GM12878 (cell line): ENCODE results near the gene PIK3R4. TPM values are rescaled to one million over a fixed set of nuclear protein-coding genes. Genes with fewer than 3 reads are reported as not detected.
A peak's percentile ranks its signal among the peaks of the same experiment; 100 is the strongest.

Source experiments
- BCLAF1 ChIP-seq: fragments of 450-650 bp; IDR thresholded peaks from 2 replicates; pipeline ENCODE4 v1.6.1; 2017; ENCODE audit warnings: antibody characterized with exemption, mild to moderate bottlenecking, moderate library complexity
- CHD4 ChIP-seq: fragments of 200-600 bp; sonication (generic); IDR thresholded peaks from 2 replicates; pipeline ENCODE4 v1.6.1; 2016; ENCODE audit warnings: mild to moderate bottlenecking
- EED ChIP-seq: sonication (generic); IDR thresholded peaks from 2 replicates; pipeline ENCODE4 v1.6.1; 2016; ENCODE audit warnings: antibody characterized with exemption, low read depth
- EGR1 ChIP-seq, 2 experiments: IDR thresholded peaks; 1 replicate in 1 of 2; 2 replicates in 1 of 2; pipeline ENCODE4 v1.6.1; 2011 to 2012; ENCODE audit warnings: low read depth in 2 of 2, low read length in 2 of 2, borderline replicate concordance in 1 of 2, mild to moderate bottlenecking in 1 of 2, moderate library complexity in 1 of 2
- ELK1 ChIP-seq: IDR thresholded peaks from 2 replicates; pipeline ENCODE4 v1.6.1; 2012; ENCODE audit warnings: low read depth, low read length, improper control_type of control experiment
- EP300 ChIP-seq, 2 experiments: fragments of 150-350 bp in 1 of 2; IDR thresholded peaks; 2 replicates each; pipeline ENCODE4 v1.6.1; 2011 to 2012; ENCODE audit warnings: low read depth in 2 of 2, low read length in 2 of 2, borderline replicate concordance in 1 of 2, improper control_type of control experiment in 1 of 2, inconsistent platforms in 1 of 2; ENCODE audit not compliant: control insufficient read depth in 1 of 2
- IKZF2 ChIP-seq, 2 experiments: fragments of 450-650 bp; IDR thresholded peaks; 2 replicates each; pipeline ENCODE4 v1.6.1; 2017; ENCODE audit warnings: mild to moderate bottlenecking in 2 of 2, moderate library complexity in 2 of 2
- MAX ChIP-seq: IDR thresholded peaks from 2 replicates; pipeline ENCODE4 v1.6.1; 2012; ENCODE audit warnings: low read depth, low read length, improper control_type of control experiment
- MYC ChIP-seq: IDR thresholded peaks from 2 replicates; pipeline ENCODE4 v1.6.1; 2011; ENCODE audit warnings: mild to moderate bottlenecking, low read length, moderate library complexity, inconsistent platforms; ENCODE audit not compliant: insufficient read depth, insufficient replicate concordance, insufficient read length, severe bottlenecking
- POLR2AphosphoS2 ChIP-seq: IDR thresholded peaks from 2 replicates; pipeline ENCODE4 v1.6.1; 2011; ENCODE audit warnings: low read depth, mild to moderate bottlenecking, low read length, improper control_type of control experiment, moderate library complexity
- RBBP5 ChIP-seq: fragments of 200-600 bp; sonication (generic); conservative IDR thresholded peaks from 2 replicates; pipeline ENCODE4 v1.6.1; 2016
- REST ChIP-seq: IDR thresholded peaks from 2 replicates; pipeline ENCODE4 v1.6.1; 2012; ENCODE audit warnings: mild to moderate bottlenecking, low read depth, low read length
- TAF1 ChIP-seq: IDR thresholded peaks from 2 replicates; pipeline ENCODE4 v1.6.1; 2011; ENCODE audit warnings: mild to moderate bottlenecking, low read depth, low read length, borderline replicate concordance
- ZBTB40 ChIP-seq: fragments of 450-650 bp; IDR thresholded peaks from 2 replicates; pipeline ENCODE4 v1.6.1; 2016; ENCODE audit warnings: mild to moderate bottlenecking, moderate library complexity, borderline replicate concordance
- ZNF274 ChIP-seq: IDR thresholded peaks from one replicate; pipeline ENCODE4 v1.8.0; 2011; ENCODE audit not compliant: insufficient read length, insufficient read depth
- polyA plus RNA-seq, 11 experiments: library from polyadenylated mRNA; depleted of rRNA in 4 of 11; unstranded in 6 of 11; stranded (reverse) in 5 of 11; fragments of >200 nt; fragmentation: Nextera tagmentation in 4 of 11; fragmentation: Illumina TruSeq in 1 of 11; extraction: Ambion mirVana in 4 of 11; extraction: Trizol in 1 of 11; gene quantifications; 1 replicate in 1 of 11; 2 replicates in 10 of 11; pipeline versions ENCODE4 v1.2.1 to v1.2.3, GENCODE V29; 2011 to 2016; ENCODE audit warnings: inconsistent platforms in 2 of 11, missing spikeins in 2 of 11, low read depth in 1 of 11
- total RNA-seq, 4 experiments: library from RNA; depleted of rRNA in 3 of 4; stranded (reverse); fragments of >200 nt in 3 of 4; fragmentation: Illumina TruSeq in 1 of 4; extraction: Trizol in 1 of 4; gene quantifications; 2 replicates each; pipeline versions ENCODE4 v1.2.1 to v1.2.3, GENCODE V29; 2013 to 2021

Gene PIK3R4
- total and polyA plus RNA-seq, 10 of the 15 experiments (the other 5 are each of a cell fraction or from before 2014, with no cell fraction given) = 22.6 to 50.2 (median 31.1) TPM

- no peak for TF ChIP-seq BCLAF1
- no peak for TF ChIP-seq ZNF274
- peak; percentile 95 for TF ChIP-seq ZBTB40
- TF ChIP-seq EED = 0 out of 2 replicates have a peak, but pooled peaks have one; percentile 30
- TF ChIP-seq REST = no peak
- no peak; the same call in 1 of the 2 replicates for TF ChIP-seq MAX
- no peak for TF ChIP-seq POLR2AphosphoS2
- TF ChIP-seq IKZF2 (IDR thresholded peaks at IDR 0.05) = peak; percentile 31 to 45; a peak in 2 of 4 replicates
- TF ChIP-seq CHD4 = no peak
- peak; percentile 58; the same call in 1 of the 2 replicates for TF ChIP-seq ELK1
- 0 out of 3 replicates have a peak, but pooled peaks of 1 of the 2 experiments have one; percentile 10 for TF ChIP-seq EGR1 (IDR thresholded peaks at IDR 0.05; ENCODE audit: borderline replicate concordance in 1 of 2, low read depth in 2 of 2, low read length in 2 of 2)
- TF ChIP-seq EP300 (IDR thresholded peaks at IDR 0.05; ENCODE audit: borderline replicate concordance in 1 of 2, control insufficient read depth in 1 of 2, low read depth in 2 of 2, low read length in 2 of 2) = no peak
- TF ChIP-seq MYC = no peak
- TF ChIP-seq TAF1 = peak; percentile 67
- TF ChIP-seq RBBP5 = no peak
Observed at GRCh38 chr3:130746246-130747039, at the start of gene PIK3R4 (continued).
